AG04449 (cell line): ENCODE measurements around the gene GSG1L.

ENCODE experiments used
- CTCF ChIA-PET: fragments of 350-600 bp; formaldehyde crosslinking; extraction: SDS; loops from one replicate; lab custom pipeline; 2021; ENCODE audit warnings: antibody characterized with exemption; lab: Yijun Ruan, JAX
- POLR2A ChIA-PET: fragments of 400-600, 350-600 bp; formaldehyde crosslinking; extraction: SDS; loops from one replicate; lab custom pipeline; 2020; ENCODE audit warnings: antibody characterized with exemption, inconsistent platforms; lab: Yijun Ruan, JAX
- DNase-seq: peaks from one replicate; pipeline ENCODE4 v3.0.0-alpha.2; 2010; ENCODE audit warnings: low read depth, low spot score
- H3K4me3 ChIP-seq: 2 replicates; pipeline ENCODE4 v1.5.1; 2011; ENCODE audit warnings: low read depth, mild to moderate bottlenecking, control low read depth, low read length
- CTCF ChIP-seq: IDR thresholded peaks from one replicate; pipeline ENCODE4 v1.5.1; 2011; ENCODE audit warnings: mild to moderate bottlenecking, moderate library complexity, low read length, control low read depth, inconsistent platforms; ENCODE audit not compliant: insufficient read depth; ENCODE audit errors: missing control alignments

GSG1L gene

GRCh38 chr16:27764869-27765675 is 298.4 kb downstream of the GSG1L start:
- TF ChIP-seq CTCF: no peak
- POLR2A ChIA-PET: no interaction called here
- no peak overlapping the region for H3K4me3 ChIP-seq
- no peak for DNase-seq
- CTCF ChIA-PET: no interaction called here

- TF ChIP-seq CTCF: no peak
- ChIA-PET POLR2A (no interaction called here), CTCF (no interaction called here)
- DNase-seq: no peak
- H3K4me3 ChIP-seq: no peak overlapping the region
Observed at GRCh38 chr16:27764427-27764826, 299.1 kb downstream of the GSG1L start.

GRCh38 chr16:27762441-27762840 is 301.1 kb downstream of the GSG1L start:
- no peak for TF ChIP-seq CTCF
- POLR2A ChIA-PET: no interaction called here
- CTCF ChIA-PET: interaction anchor here (0.8 kb wide), 1 partner anchor 123 kb away, joined by 3 read pairs; no protein-coding TSS in a partner anchor
- H3K4me3 ChIP-seq: no peak overlapping the region
- DNase-seq: no peak

GRCh38 chr16:27761816-27762215 is 301.7 kb downstream of the GSG1L start:
- POLR2A ChIA-PET: no interaction called here
- no peak overlapping the region for H3K4me3 ChIP-seq
- DNase-seq: no peak
- TF ChIP-seq CTCF: no peak
- CTCF ChIA-PET: interaction anchor here (1.2 kb wide), 1 partner anchor 18 kb away, joined by 4 read pairs; no protein-coding TSS in a partner anchor

GRCh38 chr16:27760789-27761176 is 302.7 kb downstream of the GSG1L start:
- no peak for TF ChIP-seq CTCF
- CTCF ChIA-PET: interaction anchor here (1.2 kb wide), 1 partner anchor 19 kb away, joined by 4 read pairs; no protein-coding TSS in a partner anchor

GRCh38 chr16:27759967-27760788 is 303.3 kb downstream of the GSG1L start:
- ChIA-PET POLR2A (no interaction called here), CTCF (interaction anchor here (0.9 to 1.1 kb wide), 2 partner anchors 9 to 310 kb away, joined by 3 read pairs; no protein-coding TSS in a partner anchor)
- DNase-seq: no peak
- no peak overlapping the region for H3K4me3 ChIP-seq
- TF ChIP-seq CTCF: no peak

More at GRCh38 chr16:27760789-27761176, 302.7 kb downstream of the GSG1L start:
- no peak for DNase-seq
- no peak overlapping the region for H3K4me3 ChIP-seq
- POLR2A ChIA-PET: no interaction called here
